HG02571 (cell line): ENCODE measurements around the gene CALB2.
"Not testable (repeated sequence)": the region's sequence is repeated elsewhere in the genome, so short reads cannot be mapped to it uniquely, and the experiment has no call there.

ENCODE experiments used
- ATAC-seq: cut with Tn5 transposase; IDR thresholded peaks from one replicate; pipeline ENCODE4 v1.9.1; 2021; ENCODE audit warnings: mild to moderate bottlenecking, moderate library complexity; ENCODE audit not compliant: unreplicated experiment

CALB2 gene

GRCh38 chr16:71352466-71352865 lies 6.1 kb upstream of the CALB2 start:
- no peak for ATAC-seq

- ATAC-seq, result no peak
Observed at GRCh38 chr16:71352963-71353460, 5.5 kb upstream of the CALB2 start.

- no peak for ATAC-seq
Observed at GRCh38 chr16:71353736-71354135, 4.8 kb upstream of the CALB2 start.

- ATAC-seq, result no peak
Observed at GRCh38 chr16:71354156-71354555, 4.4 kb upstream of the CALB2 start.

- no peak for ATAC-seq
Observed at GRCh38 chr16:71356051-71356740, 2.3 kb upstream of the CALB2 start.

- not testable (repeated sequence) for ATAC-seq
Observed at GRCh38 chr16:71356936-71357335, 1.6 kb upstream of the CALB2 start.

- no peak for ATAC-seq
Observed at GRCh38 chr16:71357681-71358080, 842 bp upstream of the CALB2 start.

- no peak for ATAC-seq
Observed at GRCh38 chr16:71359431-71359830, 908 bp downstream of the CALB2 start.

GRCh38 chr16:71360378-71360777 lies 1.9 kb downstream of the CALB2 start:
- no peak for ATAC-seq

- no peak for ATAC-seq
Observed at GRCh38 chr16:71364133-71364681, 5.7 kb downstream of the CALB2 start.

- no peak for ATAC-seq
Observed at GRCh38 chr16:71365021-71365420, 6.5 kb downstream of the CALB2 start.

GRCh38 chr16:71367241-71367976 lies 8.9 kb downstream of the CALB2 start:
- no peak for ATAC-seq

- ATAC-seq, result no peak
Observed at GRCh38 chr16:71368958-71369357, 10.4 kb downstream of the CALB2 start.

- no peak for ATAC-seq
Observed at GRCh38 chr16:71369494-71369893, 11.0 kb downstream of the CALB2 start.

GRCh38 chr16:71371237-71371636 lies 12.7 kb downstream of the CALB2 start:
- no peak for ATAC-seq

- no peak for ATAC-seq
Observed at GRCh38 chr16:71373073-71373472, 14.6 kb downstream of the CALB2 start.

- ATAC-seq, result no peak
Observed at GRCh38 chr16:71376465-71377157, 18.1 kb downstream of the CALB2 start.

GRCh38 chr16:71379711-71380110 lies 21.2 kb downstream of the CALB2 start:
- ATAC-seq, result no peak

- ATAC-seq, result no peak
Observed at GRCh38 chr16:71380831-71381230, 22.3 kb downstream of the CALB2 start.

GRCh38 chr16:71383054-71383773 lies 24.7 kb downstream of the CALB2 start:
- ATAC-seq, result no peak
